DND-41 (cell line): ENCODE data around the gene TMEM132D.

Experiments
- EZH2 ChIP-seq: IDR thresholded peaks from 3 replicates; pipeline ENCODE4 v1.6.1; 2012; ENCODE audit warnings: borderline replicate concordance, low read depth, mild to moderate bottlenecking, moderate library complexity, low read length, inconsistent platforms; ENCODE audit not compliant: severe bottlenecking
- TF ChIP-seq, protein P1 (sequence below): IDR thresholded peaks from 2 replicates; pipeline ENCODE4 v1.5.1; 2012; ENCODE audit warnings: borderline replicate concordance, low read length, moderate library complexity, mild to moderate bottlenecking; ENCODE audit not compliant: poor library complexity, severe bottlenecking; ENCODE audit errors: extremely low read depth

DNA sequence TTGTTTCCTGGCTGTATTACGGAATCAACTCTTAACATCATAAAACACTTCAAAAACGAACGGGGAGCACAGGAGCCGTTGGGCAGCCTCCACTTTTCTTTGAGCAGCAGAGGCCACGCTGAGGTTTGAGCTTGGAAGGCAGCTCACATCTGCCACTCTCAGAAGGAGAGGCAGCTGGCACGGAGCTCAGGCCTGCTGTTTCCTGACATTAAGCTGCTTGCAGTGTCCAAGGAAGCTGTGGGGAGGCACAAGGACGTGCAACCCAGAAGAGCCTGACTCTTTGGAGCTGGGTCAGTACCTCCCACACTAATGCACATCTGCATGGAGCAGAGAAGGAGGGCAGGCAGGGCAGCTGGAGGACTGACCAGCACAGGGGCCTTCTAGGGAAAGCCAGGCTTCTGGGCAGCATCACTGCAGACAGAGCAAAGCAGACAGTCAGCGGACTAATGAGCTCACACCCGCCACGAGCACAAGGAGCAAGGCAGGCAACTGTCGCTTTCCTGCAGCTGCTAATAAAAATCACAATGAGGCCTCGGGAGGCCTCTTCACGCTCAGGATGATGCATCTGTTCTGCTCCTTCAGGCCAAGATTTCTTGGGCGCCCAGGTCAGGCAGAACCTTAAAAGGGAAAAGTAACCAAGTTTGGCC, 839.5 kb downstream of the TMEM132D start:
- TF ChIP-seq, protein P1, sequence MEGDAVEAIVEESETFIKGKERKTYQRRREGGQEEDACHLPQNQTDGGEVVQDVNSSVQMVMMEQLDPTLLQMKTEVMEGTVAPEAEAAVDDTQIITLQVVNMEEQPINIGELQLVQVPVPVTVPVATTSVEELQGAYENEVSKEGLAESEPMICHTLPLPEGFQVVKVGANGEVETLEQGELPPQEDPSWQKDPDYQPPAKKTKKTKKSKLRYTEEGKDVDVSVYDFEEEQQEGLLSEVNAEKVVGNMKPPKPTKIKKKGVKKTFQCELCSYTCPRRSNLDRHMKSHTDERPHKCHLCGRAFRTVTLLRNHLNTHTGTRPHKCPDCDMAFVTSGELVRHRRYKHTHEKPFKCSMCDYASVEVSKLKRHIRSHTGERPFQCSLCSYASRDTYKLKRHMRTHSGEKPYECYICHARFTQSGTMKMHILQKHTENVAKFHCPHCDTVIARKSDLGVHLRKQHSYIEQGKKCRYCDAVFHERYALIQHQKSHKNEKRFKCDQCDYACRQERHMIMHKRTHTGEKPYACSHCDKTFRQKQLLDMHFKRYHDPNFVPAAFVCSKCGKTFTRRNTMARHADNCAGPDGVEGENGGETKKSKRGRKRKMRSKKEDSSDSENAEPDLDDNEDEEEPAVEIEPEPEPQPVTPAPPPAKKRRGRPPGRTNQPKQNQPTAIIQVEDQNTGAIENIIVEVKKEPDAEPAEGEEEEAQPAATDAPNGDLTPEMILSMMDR = no peak
- TF ChIP-seq EZH2 = no peak
